LNCAP (cell line): Measurements from ENCODE around the gene TNFRSF18.

ENCODE experiments used
- TF ChIP-seq, protein P1 (sequence below): fragments of 450-650 bp; IDR thresholded peaks from 2 replicates; pipeline ENCODE4 v1.5.1; 2017; ENCODE audit warnings: mild to moderate bottlenecking

The TNFRSF18 gene

DNA sequence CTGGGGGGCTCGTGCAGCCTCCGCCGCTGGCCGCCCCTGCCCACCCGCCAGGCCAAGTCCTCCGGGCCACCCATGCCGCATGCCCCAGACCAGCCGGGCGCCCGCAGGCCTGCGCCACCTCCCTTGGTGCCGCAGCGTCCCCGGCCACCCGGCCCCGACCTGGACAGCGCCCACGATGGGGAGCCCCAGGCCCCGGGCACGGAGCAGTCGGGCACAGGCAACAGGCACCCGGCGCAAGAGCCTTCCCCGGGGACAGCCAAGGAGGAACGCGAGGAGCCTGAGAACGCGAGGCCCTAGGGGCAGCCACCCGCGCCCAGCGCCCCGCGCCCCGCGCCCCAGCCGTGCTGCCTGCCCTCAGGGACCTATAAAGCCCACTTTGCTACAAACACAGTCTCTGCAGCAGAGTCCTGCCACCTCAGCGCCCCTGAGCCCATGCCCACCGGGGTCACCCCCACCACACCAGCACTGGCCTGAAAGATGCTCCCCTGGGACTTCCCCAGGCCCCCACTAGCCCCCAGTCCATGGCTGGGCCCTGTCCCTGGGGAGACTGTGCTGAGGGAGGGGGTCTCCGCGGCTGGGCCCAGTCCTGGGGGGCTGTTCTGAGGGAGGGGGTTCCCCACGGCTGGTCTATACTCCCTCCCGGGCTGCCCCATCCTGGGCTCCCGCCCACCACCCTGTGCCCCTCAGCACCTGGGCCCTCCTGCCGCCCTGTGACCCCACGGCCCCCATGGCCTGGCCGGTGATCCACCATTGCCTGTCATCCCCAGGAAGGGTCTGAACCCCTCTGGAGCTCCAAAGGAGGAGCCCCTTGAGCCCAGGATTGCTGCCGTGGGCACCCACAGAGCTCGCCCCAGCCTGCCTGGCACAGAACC is 8.6 kb downstream of the TNFRSF18 start:
- TF ChIP-seq, protein P1, sequence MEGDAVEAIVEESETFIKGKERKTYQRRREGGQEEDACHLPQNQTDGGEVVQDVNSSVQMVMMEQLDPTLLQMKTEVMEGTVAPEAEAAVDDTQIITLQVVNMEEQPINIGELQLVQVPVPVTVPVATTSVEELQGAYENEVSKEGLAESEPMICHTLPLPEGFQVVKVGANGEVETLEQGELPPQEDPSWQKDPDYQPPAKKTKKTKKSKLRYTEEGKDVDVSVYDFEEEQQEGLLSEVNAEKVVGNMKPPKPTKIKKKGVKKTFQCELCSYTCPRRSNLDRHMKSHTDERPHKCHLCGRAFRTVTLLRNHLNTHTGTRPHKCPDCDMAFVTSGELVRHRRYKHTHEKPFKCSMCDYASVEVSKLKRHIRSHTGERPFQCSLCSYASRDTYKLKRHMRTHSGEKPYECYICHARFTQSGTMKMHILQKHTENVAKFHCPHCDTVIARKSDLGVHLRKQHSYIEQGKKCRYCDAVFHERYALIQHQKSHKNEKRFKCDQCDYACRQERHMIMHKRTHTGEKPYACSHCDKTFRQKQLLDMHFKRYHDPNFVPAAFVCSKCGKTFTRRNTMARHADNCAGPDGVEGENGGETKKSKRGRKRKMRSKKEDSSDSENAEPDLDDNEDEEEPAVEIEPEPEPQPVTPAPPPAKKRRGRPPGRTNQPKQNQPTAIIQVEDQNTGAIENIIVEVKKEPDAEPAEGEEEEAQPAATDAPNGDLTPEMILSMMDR, result no peak

DNA sequence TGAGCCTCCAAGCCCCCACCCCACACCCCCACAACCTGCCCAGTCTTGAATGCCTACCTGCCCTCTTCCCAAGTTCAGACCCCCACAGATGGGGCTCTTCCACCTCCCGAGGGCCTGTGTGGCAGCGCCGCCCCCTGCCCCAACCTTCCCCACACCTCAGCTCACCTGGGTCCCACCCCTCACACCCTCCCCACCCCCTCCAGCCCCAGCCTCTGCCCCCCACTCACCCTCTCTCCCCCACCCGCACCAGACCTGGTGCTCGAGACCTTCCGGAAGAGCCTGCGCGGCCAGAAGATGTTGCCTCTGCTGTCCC is 9.2 kb downstream of the TNFRSF18 start:
- TF ChIP-seq, protein P1, result no peak

DNA sequence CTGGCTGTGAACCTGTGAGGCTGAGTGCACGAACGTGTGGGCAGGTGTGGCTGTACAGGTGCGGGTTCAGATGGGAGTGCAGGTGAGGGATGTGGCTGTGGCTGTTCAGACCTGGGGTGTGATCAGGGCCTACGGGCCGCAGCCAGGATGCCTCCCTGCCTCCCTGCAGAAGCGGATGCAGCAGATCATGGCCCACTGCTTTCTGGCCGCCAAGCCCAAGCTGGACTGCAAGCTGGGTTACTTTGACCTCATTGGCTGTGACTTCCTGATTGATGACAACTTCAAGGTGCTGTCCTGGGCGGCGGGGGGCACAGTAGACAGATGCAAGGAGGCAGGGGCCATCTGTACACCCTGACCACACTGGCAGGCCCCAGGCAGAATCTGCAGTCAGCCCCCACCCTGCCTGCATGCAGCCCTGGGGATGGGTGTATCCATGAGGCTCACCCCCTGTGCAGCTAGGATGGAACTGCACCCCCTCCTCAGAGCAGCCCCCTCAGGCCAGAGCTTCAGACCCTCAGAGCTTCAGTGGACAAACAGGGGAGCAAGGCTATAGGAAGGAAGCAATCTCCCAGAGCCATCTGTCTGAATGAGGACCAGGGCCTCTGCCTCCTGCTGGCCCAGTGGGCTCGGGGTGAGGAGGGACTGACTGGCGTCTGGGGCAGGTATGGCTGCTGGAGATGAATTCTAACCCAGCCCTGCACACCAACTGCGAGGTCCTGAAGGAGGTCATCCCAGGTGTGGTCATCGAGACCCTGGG is 9.8 kb downstream of the TNFRSF18 start:
- TF ChIP-seq, protein P1, result no peak

DNA sequence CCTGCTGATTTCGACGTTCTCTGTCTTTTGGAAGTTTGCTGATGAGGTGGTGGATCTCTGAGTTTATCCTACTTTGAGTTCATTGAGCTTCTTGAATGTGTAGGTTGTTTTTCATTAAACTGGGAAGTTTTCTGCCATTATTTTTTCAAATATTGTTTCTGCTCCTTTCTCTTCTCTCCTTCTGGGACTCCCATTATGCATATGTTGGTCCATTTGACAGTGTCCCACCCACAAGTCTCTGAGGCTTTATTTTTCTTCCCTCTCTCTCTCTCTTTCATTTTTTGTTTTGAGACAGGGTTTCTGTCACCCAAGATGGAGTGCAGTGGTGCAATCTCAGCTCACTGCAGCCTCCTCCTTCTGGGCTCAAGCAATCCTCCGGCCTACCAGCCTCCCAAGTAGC is 11.7 kb downstream of the TNFRSF18 start:
- TF ChIP-seq, protein P1, result no peak

DNA sequence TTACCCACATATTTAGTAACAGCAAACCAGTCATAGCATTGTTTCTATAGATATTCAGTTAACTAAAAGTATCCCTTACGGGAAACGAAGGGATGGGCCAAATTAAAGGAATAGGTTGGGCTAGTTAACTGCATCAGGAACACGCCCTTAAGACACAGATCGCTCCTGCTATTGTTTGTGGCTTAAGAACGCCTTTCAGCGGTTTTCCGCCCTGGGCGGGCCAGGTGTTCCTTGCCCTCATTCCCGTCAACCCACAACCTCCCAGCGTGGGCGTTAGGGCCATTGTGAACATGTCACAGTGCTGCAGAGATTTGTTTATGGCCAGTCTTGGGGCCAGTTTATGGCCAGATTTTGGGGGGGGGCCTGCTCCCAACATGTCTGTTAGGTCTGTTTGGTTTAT is 14.7 kb downstream of the TNFRSF18 start:
- TF ChIP-seq, protein P1, result no peak

DNA sequence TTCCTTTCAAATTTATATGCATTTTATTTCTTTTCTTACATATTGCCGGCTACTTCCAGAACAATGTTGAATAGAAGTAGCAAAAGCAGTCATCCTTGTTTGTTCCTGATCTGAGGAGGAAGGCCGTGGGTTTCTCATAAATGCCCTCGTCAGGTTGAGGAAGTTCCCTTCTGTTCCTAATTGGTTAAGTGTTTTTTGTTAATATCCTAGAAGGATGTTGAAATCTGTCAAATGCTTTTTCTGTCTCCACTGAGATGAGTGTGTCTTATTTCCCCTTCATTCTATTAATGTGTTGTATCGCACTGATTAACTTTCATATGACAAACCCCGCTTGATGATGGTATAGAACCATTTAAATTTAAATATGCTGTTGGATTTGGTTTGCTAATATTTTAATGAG is 17.3 kb downstream of the TNFRSF18 start:
- TF ChIP-seq, protein P1, result no peak

DNA sequence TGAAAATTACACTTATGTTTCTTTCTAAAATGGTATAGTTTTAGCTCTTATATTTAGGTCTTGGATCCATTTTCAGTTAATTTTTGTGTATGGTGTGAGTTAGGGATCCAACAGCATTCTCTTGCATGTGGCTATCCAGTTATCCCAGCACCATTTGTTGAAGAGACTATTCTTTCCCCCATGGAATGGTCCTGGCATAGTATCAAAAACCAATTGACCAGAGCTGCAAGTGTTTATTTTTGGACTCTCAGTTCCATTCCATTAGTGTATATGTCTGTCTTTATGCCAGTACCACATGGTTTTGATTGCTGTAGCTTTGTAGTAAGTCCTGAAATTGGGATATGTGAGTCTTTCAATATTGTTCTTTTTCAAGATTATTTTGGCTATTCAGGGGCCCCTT is 18.5 kb downstream of the TNFRSF18 start:
- TF ChIP-seq, protein P1, result no peak
